ENCODE data around the gene HECW1. TPM values are rescaled to one million over a fixed set of nuclear protein-coding genes. Genes with fewer than 3 reads are reported as not detected.

The HECW1 gene
- total RNA-seq, 3 donors from 2014 or later (not counting 1 experiment from before 2014, with no cell fraction given) = not detected

DNA sequence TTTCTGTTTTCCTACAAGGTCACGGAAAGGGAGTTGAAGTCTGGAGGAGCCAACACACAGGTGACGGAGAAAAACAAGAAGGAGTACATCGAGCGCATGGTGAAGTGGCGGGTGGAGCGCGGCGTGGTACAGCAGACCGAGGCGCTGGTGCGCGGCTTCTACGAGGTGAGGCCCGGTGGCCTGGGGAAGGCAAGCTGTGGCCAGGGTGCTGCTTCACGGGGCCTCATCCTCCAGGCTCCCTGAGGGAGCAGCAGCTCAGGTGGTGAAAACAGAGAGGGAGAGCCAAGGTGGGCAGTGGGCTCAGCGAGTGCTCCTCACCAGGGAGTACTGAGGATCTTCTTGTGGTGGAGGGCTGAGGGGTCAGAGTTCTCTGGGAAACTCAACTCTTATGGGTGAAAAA, 438.0 kb downstream of the HECW1 start:
- H3K27me3 ChIP-seq (ENCODE audit: control insufficient read depth, insufficient read depth, low read length) = no peaks in the 10 kb centered on the region
- intact Hi-C loops (cut with micrococcal nuclease) = no loop called here
- no peak overlapping the region for H3K4me3 Mint-ChIP-seq
- H3K36me3 Mint-ChIP-seq = no peaks in the 10 kb centered on the region
- no peak overlapping the region for H3K27ac ChIP-seq (ENCODE audit: low read length)
- H3K4me1 Mint-ChIP-seq = no peaks in the 10 kb centered on the region
- peaks cover 33 to 62% of the 10 kb centered on the region in 2 donors for H3K27me3 Mint-ChIP-seq (ENCODE audit: low read depth in 2 of 2)
- WGBS (ENCODE audit: insufficient coverage) = 94% methylated on average over 16 of the region's 16 CpGs
- peaks cover 3% of the 10 kb centered on the region for H3K9me3 ChIP-seq (ENCODE audit: control insufficient read depth, insufficient read depth, low read length)
- H3K9me3 Mint-ChIP-seq = no peaks in the 10 kb centered on the region
- no peaks in the 10 kb centered on the region for H3K36me3 ChIP-seq (ENCODE audit: control insufficient read depth, insufficient read depth, low read length)
- TF ChIP-seq, protein P1, sequence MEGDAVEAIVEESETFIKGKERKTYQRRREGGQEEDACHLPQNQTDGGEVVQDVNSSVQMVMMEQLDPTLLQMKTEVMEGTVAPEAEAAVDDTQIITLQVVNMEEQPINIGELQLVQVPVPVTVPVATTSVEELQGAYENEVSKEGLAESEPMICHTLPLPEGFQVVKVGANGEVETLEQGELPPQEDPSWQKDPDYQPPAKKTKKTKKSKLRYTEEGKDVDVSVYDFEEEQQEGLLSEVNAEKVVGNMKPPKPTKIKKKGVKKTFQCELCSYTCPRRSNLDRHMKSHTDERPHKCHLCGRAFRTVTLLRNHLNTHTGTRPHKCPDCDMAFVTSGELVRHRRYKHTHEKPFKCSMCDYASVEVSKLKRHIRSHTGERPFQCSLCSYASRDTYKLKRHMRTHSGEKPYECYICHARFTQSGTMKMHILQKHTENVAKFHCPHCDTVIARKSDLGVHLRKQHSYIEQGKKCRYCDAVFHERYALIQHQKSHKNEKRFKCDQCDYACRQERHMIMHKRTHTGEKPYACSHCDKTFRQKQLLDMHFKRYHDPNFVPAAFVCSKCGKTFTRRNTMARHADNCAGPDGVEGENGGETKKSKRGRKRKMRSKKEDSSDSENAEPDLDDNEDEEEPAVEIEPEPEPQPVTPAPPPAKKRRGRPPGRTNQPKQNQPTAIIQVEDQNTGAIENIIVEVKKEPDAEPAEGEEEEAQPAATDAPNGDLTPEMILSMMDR (IDR thresholded peaks at IDR 0.05) = no peak
- no peak overlapping the region for H3K4me3 ChIP-seq (ENCODE audit: low read length)
- H3K27ac Mint-ChIP-seq = no peak overlapping the region
- H3K4me1 ChIP-seq (ENCODE audit: control insufficient read depth, insufficient read depth, low read length) = no peaks in the 10 kb centered on the region
- DNase-seq (no peak), ATAC-seq (no peak)

DNA sequence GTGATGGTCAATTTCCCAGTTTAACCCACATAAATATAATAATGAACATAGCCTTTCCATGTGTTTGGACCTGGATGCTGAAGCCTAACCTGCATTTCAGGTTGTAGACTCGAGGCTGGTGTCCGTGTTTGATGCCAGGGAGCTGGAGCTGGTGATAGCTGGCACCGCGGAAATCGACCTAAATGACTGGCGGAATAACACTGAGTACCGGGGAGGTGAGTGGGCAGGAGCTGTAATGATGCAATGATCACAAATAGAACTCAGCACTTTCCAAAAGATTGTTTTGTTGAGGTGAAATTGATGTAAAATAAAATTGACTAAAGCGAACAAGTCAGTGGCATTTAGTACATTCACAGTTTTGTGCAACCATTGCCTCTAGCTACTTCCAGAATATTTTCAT, 439.7 kb downstream of the HECW1 start:
- no peaks in the 10 kb centered on the region for H3K9me3 ChIP-seq (ENCODE audit: control insufficient read depth, insufficient read depth, low read length)
- Mint-ChIP-seq H3K27me3 (ENCODE audit: low read depth in 2 of 2) (peaks cover 26 to 56% of the 10 kb centered on the region in 2 donors), H3K27ac (no peak overlapping the region), H3K4me3 (no peak overlapping the region), H3K36me3 (no peaks in the 10 kb centered on the region), H3K9me3 (no peaks in the 10 kb centered on the region), H3K4me1 (no peaks in the 10 kb centered on the region)
- intact Hi-C loops (cut with micrococcal nuclease) = no loop called here
- ATAC-seq (no peak), DNase-seq (no peak)
- H3K4me1 ChIP-seq (ENCODE audit: control insufficient read depth, insufficient read depth, low read length) = no peaks in the 10 kb centered on the region
- H3K4me3 ChIP-seq (ENCODE audit: low read length) = no peak overlapping the region
- no peaks in the 10 kb centered on the region for H3K27me3 ChIP-seq (ENCODE audit: control insufficient read depth, insufficient read depth, low read length)
- TF ChIP-seq, protein P1 (IDR thresholded peaks at IDR 0.05) = no peak
- WGBS (ENCODE audit: insufficient coverage) = 88% methylated on average over 8 of the region's 8 CpGs
- H3K36me3 ChIP-seq (ENCODE audit: control insufficient read depth, insufficient read depth, low read length) = no peaks in the 10 kb centered on the region
- no peak overlapping the region for H3K27ac ChIP-seq (ENCODE audit: low read length)

DNA sequence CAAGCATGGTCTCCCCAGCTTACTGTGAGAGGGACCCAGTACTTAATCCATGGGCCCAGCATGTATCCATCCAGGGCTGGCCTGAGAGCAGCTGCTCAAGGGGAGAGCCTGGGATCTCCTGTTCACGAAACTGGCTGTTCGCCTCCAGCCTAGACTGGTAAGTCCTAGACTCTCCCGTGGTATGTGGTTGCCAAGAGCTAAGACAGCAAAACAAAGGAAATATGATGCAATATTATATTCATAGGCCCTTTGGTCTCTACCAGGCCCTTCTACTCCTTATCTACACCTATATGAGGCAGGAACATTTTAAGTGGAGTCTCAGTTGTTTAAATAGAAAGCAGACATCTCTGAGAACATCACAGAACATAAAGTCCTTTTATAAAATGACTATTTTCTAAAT, 441.6 kb downstream of the HECW1 start:
- no peaks in the 10 kb centered on the region for H3K9me3 ChIP-seq (ENCODE audit: control insufficient read depth, insufficient read depth, low read length)
- Mint-ChIP-seq H3K36me3 (no peaks in the 10 kb centered on the region), H3K4me1 (no peaks in the 10 kb centered on the region), H3K27ac (no peak overlapping the region), H3K9me3 (no peaks in the 10 kb centered on the region), H3K4me3 (no peak overlapping the region), H3K27me3 (ENCODE audit: low read depth in 2 of 2) (peaks cover 33 to 69% of the 10 kb centered on the region in 2 donors)
- H3K27me3 ChIP-seq (ENCODE audit: control insufficient read depth, insufficient read depth, low read length) = no peaks in the 10 kb centered on the region
- TF ChIP-seq, protein P1 (IDR thresholded peaks at IDR 0.05) = no peak
- no peaks in the 10 kb centered on the region for H3K4me1 ChIP-seq (ENCODE audit: control insufficient read depth, insufficient read depth, low read length)
- no peak overlapping the region for H3K27ac ChIP-seq (ENCODE audit: low read length)
- H3K4me3 ChIP-seq (ENCODE audit: low read length) = no peak overlapping the region
- WGBS (ENCODE audit: insufficient coverage) = 76% methylated on average over 3 of the region's 3 CpGs
- peak in 1 of 3 donors; percentile 27 for ATAC-seq
- DNase-seq = peak in 1 of 2 donors; percentile 44
- no peaks in the 10 kb centered on the region for H3K36me3 ChIP-seq (ENCODE audit: control insufficient read depth, insufficient read depth, low read length)
- intact Hi-C loops (cut with micrococcal nuclease) = no loop called here

DNA sequence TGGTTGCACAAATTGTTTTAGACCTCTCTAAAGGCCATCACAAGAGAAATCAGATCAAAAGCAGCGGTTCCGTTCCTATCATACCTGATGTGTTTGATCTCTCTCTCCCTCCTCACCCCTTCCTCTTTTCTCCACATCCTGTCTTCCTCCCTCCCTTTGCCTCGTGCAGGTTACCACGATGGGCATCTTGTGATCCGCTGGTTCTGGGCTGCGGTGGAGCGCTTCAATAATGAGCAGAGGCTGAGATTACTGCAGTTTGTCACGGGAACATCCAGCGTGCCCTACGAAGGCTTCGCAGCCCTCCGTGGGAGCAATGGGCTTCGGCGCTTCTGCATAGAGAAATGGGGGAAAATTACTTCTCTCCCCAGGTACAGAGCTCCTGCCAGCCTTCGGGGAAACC, 442.0 kb downstream of the HECW1 start:
- Histone ChIP-seq H3K36me3 (ENCODE audit: control insufficient read depth, insufficient read depth, low read length) (no peaks in the 10 kb centered on the region), H3K4me1 (ENCODE audit: control insufficient read depth, insufficient read depth, low read length) (no peaks in the 10 kb centered on the region), H3K27me3 (ENCODE audit: control insufficient read depth, insufficient read depth, low read length) (no peaks in the 10 kb centered on the region), H3K9me3 (ENCODE audit: control insufficient read depth, insufficient read depth, low read length) (no peaks in the 10 kb centered on the region), H3K4me3 (ENCODE audit: low read length) (no peak overlapping the region), H3K27ac (ENCODE audit: low read length) (no peak overlapping the region)
- Mint-ChIP-seq H3K36me3 (no peaks in the 10 kb centered on the region), H3K27me3 (ENCODE audit: low read depth in 2 of 2) (peaks cover 32 to 71% of the 10 kb centered on the region in 2 donors), H3K9me3 (no peaks in the 10 kb centered on the region), H3K4me3 (no peak overlapping the region), H3K27ac (no peak overlapping the region), H3K4me1 (no peaks in the 10 kb centered on the region)
- DNase-seq = peak in 1 of 2 donors; percentile 51
- ATAC-seq = no peak
- 73% methylated on average over 15 of the region's 15 CpGs for WGBS (ENCODE audit: insufficient coverage)
- intact Hi-C loops (cut with micrococcal nuclease) = no loop called here
- TF ChIP-seq, protein P1 (IDR thresholded peaks at IDR 0.05) = no peak

All from natural killer cell (primary cell).